A549 (cell line): ENCODE results near the gene PRKN.

ENCODE experiments used
- ATOH8 ChIP-seq: fragments of 250-450 bp; sonication (Bioruptor Pico); IDR thresholded peaks from 2 replicates; pipeline ENCODE4 v1.5.0; 2020; ENCODE audit warnings: low read depth, mild to moderate bottlenecking, moderate library complexity
- CBX8 ChIP-seq: fragments of 200-600 bp; sonication (generic); IDR thresholded peaks from 2 replicates; pipeline ENCODE4 v1.6.1; 2016
- CHD4 ChIP-seq: fragments of 200-600 bp; sonication (generic); IDR thresholded peaks from 2 replicates; pipeline ENCODE4 v1.6.1; 2016; ENCODE audit warnings: antibody characterized with exemption, mild to moderate bottlenecking, borderline replicate concordance
- EP300 ChIP-seq, 2 experiments: fragments of >200 bp; sonication (Bioruptor Twin); formaldehyde crosslinking; IDR thresholded peaks; 2 replicates in 1 of 2; 3 replicates in 1 of 2; pipeline ENCODE4 v1.6.1; 2016 to 2017
- NFE2L2 ChIP-seq: fragments of 150-350 bp; conservative IDR thresholded peaks from 2 replicates; pipeline ENCODE4 v1.6.1; 2014; ENCODE audit warnings: low read length
- POLR2A ChIP-seq: IDR thresholded peaks from 2 replicates; pipeline ENCODE4 v1.6.1; 2012; ENCODE audit warnings: mild to moderate bottlenecking, low read length
- TF ChIP-seq, protein P1 (sequence below): fragments of 200-600 bp; sonication (generic); IDR thresholded peaks from 2 replicates; pipeline ENCODE4 v1.6.1; 2016; ENCODE audit warnings: antibody characterized with exemption, mild to moderate bottlenecking, moderate library complexity
- TF ChIP-seq, protein P2 (sequence below): fragments of >200 bp; sonication (Bioruptor Twin); formaldehyde crosslinking; IDR thresholded peaks from 3 replicates; pipeline ENCODE4 v1.5.1; 2016

DNA sequence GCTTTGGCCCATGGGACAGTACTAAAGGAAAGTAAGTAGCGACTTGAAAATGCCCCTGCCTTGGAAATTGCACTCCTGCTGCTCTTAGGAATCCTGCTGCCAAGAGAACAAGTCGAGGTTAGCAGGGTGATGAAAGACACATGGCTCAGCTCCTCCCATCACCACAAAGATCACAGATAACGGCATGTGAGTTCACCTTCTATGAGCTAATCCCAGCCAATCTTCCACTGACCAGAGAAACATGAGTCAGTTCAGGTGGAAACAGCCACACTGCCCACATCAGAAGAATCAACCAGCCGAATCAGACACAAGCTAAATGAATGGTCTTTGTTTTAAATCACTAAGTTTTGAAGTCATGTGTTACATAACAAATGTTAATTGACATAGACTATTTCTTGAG, 106.3 kb downstream of the PRKN start:
- TF ChIP-seq ATOH8 (CRISPR knock-in tag) (no peak), EP300 (IDR thresholded peaks at IDR 0.05) (no peak), POLR2A (no peak), CHD4 (no peak), CBX8 (no peak), NFE2L2 (no peak)
- TF ChIP-seq, protein P1, sequence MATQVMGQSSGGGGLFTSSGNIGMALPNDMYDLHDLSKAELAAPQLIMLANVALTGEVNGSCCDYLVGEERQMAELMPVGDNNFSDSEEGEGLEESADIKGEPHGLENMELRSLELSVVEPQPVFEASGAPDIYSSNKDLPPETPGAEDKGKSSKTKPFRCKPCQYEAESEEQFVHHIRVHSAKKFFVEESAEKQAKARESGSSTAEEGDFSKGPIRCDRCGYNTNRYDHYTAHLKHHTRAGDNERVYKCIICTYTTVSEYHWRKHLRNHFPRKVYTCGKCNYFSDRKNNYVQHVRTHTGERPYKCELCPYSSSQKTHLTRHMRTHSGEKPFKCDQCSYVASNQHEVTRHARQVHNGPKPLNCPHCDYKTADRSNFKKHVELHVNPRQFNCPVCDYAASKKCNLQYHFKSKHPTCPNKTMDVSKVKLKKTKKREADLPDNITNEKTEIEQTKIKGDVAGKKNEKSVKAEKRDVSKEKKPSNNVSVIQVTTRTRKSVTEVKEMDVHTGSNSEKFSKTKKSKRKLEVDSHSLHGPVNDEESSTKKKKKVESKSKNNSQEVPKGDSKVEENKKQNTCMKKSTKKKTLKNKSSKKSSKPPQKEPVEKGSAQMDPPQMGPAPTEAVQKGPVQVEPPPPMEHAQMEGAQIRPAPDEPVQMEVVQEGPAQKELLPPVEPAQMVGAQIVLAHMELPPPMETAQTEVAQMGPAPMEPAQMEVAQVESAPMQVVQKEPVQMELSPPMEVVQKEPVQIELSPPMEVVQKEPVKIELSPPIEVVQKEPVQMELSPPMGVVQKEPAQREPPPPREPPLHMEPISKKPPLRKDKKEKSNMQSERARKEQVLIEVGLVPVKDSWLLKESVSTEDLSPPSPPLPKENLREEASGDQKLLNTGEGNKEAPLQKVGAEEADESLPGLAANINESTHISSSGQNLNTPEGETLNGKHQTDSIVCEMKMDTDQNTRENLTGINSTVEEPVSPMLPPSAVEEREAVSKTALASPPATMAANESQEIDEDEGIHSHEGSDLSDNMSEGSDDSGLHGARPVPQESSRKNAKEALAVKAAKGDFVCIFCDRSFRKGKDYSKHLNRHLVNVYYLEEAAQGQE, result no peak
- TF ChIP-seq, protein P2, sequence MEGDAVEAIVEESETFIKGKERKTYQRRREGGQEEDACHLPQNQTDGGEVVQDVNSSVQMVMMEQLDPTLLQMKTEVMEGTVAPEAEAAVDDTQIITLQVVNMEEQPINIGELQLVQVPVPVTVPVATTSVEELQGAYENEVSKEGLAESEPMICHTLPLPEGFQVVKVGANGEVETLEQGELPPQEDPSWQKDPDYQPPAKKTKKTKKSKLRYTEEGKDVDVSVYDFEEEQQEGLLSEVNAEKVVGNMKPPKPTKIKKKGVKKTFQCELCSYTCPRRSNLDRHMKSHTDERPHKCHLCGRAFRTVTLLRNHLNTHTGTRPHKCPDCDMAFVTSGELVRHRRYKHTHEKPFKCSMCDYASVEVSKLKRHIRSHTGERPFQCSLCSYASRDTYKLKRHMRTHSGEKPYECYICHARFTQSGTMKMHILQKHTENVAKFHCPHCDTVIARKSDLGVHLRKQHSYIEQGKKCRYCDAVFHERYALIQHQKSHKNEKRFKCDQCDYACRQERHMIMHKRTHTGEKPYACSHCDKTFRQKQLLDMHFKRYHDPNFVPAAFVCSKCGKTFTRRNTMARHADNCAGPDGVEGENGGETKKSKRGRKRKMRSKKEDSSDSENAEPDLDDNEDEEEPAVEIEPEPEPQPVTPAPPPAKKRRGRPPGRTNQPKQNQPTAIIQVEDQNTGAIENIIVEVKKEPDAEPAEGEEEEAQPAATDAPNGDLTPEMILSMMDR, result no peak
